SK-N-SH treated with all-trans-retinoic acid at 6 μM for 48 hours (cell line): ENCODE data around the gene RNF207.

ENCODE experiments used
- ATAC-seq: fragments of 200-7000 bp; cut with Tn5 transposase; 3 replicates; pipeline ENCODE4 v1.9.1; 2020; ENCODE audit warnings: mild to moderate bottlenecking, moderate library complexity
- ARNTL ChIP-seq: fragments of 450-650 bp; formaldehyde crosslinking; IDR thresholded peaks from 2 replicates; pipeline ENCODE4 v1.5.0; 2020; ENCODE audit warnings: low read depth, mild to moderate bottlenecking, moderate library complexity, borderline replicate concordance
- BACH2 ChIP-seq: fragments of 250-450 bp; sonication (Bioruptor Pico); IDR thresholded peaks from 2 replicates; pipeline ENCODE4 v1.9.0; 2021; ENCODE audit warnings: mild to moderate bottlenecking, borderline replicate concordance
- CSDC2 ChIP-seq: fragments of 250-450 bp; sonication (Bioruptor Pico); IDR thresholded peaks from 2 replicates; pipeline ENCODE4 v1.5.0; 2020; ENCODE audit warnings: mild to moderate bottlenecking, moderate library complexity
- ESRRG ChIP-seq: fragments of 250-450 bp; sonication (Bioruptor Pico); IDR thresholded peaks from 2 replicates; pipeline ENCODE4 v1.6.1; 2021; ENCODE audit warnings: mild to moderate bottlenecking
- GLIS3 ChIP-seq: fragments of 250-450 bp; sonication (Bioruptor Pico); IDR thresholded peaks from 2 replicates; pipeline ENCODE4 v1.5.0; 2020; ENCODE audit warnings: mild to moderate bottlenecking, moderate library complexity
- ISL1 ChIP-seq: fragments of 250-450 bp; sonication (Bioruptor Pico); IDR thresholded peaks from 2 replicates; pipeline ENCODE4 v2.1.2; 2022; ENCODE audit warnings: mild to moderate bottlenecking, moderate library complexity
- PPARA ChIP-seq: fragments of 250-450 bp; sonication (Bioruptor Pico); IDR thresholded peaks from 2 replicates; pipeline ENCODE4 v1.5.0; 2020; ENCODE audit warnings: mild to moderate bottlenecking, borderline replicate concordance
- RARB ChIP-seq: fragments of 250-450 bp; sonication (Bioruptor Pico); IDR thresholded peaks from 2 replicates; pipeline ENCODE4 v1.8.0; 2021; ENCODE audit warnings: mild to moderate bottlenecking, moderate library complexity
- SNAI2 ChIP-seq: fragments of 250-450 bp; sonication (Bioruptor Pico); IDR thresholded peaks from 2 replicates; pipeline ENCODE4 v1.5.0; 2020; ENCODE audit warnings: mild to moderate bottlenecking, moderate library complexity
- TCF4 ChIP-seq: fragments of 250-450 bp; sonication (Bioruptor Pico); IDR thresholded peaks from 2 replicates; pipeline ENCODE4 v1.8.0; 2021; ENCODE audit warnings: mild to moderate bottlenecking, moderate library complexity, borderline replicate concordance
- ZC3H10 ChIP-seq: fragments of 250-450 bp; sonication (Bioruptor Pico); IDR thresholded peaks from 2 replicates; pipeline ENCODE4 v1.5.1; 2021; ENCODE audit warnings: mild to moderate bottlenecking, moderate library complexity
- ZFP30 ChIP-seq: fragments of 450-650 bp; formaldehyde crosslinking; IDR thresholded peaks from 2 replicates; pipeline ENCODE4 v1.5.0; 2022; ENCODE audit warnings: mild to moderate bottlenecking, moderate library complexity
- ZNF565 ChIP-seq: fragments of 450-650 bp; formaldehyde crosslinking; conservative IDR thresholded peaks from 2 replicates; pipeline ENCODE4 v1.5.0; 2020; ENCODE audit warnings: low read depth, mild to moderate bottlenecking, moderate library complexity
- ZNF8 ChIP-seq: fragments of 450-650 bp; formaldehyde crosslinking; IDR thresholded peaks from 2 replicates; pipeline ENCODE4 v1.5.0; 2020; ENCODE audit warnings: mild to moderate bottlenecking, moderate library complexity
- TF ChIP-seq, protein P1 (sequence below): fragments of 250-450 bp; sonication (Bioruptor Pico); IDR thresholded peaks from 2 replicates; pipeline ENCODE4 v1.5.1; 2020; ENCODE audit warnings: low read depth, mild to moderate bottlenecking, moderate library complexity
- TF ChIP-seq, protein P2 (sequence below): fragments of 250-450 bp; sonication (Bioruptor Pico); IDR thresholded peaks from 2 replicates; pipeline ENCODE4 v1.8.0; 2021; ENCODE audit warnings: low read depth, mild to moderate bottlenecking, moderate library complexity, borderline replicate concordance
- TF ChIP-seq, protein P3 (sequence below): fragments of 250-450 bp; sonication (Bioruptor Pico); IDR thresholded peaks from 2 replicates; pipeline ENCODE4 v1.5.1; 2021; ENCODE audit warnings: mild to moderate bottlenecking, moderate library complexity
- TF ChIP-seq, protein P4 (sequence below): fragments of 250-450 bp; sonication (Bioruptor Pico); IDR thresholded peaks from 2 replicates; pipeline ENCODE4 v1.5.0; 2020; ENCODE audit warnings: mild to moderate bottlenecking, moderate library complexity

RNF207 gene, protein sequence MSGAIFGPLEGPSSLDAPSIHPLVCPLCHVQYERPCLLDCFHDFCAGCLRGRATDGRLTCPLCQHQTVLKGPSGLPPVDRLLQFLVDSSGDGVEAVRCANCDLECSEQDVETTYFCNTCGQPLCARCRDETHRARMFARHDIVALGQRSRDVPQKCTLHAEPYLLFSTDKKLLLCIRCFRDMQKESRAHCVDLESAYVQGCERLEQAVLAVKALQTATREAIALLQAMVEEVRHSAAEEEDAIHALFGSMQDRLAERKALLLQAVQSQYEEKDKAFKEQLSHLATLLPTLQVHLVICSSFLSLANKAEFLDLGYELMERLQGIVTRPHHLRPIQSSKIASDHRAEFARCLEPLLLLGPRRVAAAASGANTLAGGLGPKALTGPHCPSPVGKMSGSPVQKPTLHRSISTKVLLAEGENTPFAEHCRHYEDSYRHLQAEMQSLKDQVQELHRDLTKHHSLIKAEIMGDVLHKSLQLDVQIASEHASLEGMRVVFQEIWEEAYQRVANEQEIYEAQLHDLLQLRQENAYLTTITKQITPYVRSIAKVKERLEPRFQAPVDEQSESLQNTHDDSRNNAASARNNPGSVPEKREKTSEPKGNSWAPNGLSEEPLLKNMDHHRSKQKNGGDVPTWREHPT

DNA sequence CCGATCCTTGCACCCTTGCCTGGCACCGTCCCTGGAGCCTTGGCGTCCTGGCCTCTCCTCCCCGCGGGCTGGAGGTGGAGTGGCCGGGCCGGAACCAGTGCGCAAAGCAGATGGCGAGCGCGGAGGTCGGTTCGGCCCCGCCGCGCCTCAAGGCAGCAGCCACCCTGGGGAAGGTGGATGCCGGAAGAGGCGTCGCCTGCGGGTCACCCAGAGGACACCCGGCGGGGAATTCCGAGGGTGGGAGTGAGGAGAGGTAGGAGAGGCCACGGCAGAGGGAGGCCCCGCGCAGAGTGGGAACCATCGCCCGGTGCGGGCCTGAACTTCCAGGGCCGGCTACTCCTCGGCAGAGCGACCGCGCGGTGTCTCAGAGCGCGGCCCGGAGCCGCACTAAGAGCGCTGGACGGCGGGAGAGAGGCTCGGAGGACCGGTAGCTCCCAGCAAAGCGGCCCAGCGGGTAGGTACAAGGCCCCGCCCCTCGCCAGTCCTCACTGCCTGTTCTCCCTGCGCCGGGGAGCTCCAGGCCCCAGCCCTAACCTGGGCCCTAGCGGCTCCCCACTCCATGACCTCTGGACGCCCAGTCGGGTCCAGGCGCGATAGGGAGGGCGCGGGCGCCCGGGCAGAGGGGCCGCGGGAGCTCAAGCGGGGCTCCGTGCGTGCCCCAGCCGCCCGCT is at the start of gene RNF207:
RNF207 (plus strand) TSS at position 271 of the 671 bp plus-strand sequence. CDS start 417 bp downstream, outside the sequence.
- TF ChIP-seq ARNTL (CRISPR knock-in tag) (no peak), ZFP30 (CRISPR knock-in tag) (no peak), ZNF565 (CRISPR knock-in tag) (no peak), ESRRG (CRISPR knock-in tag) (no peak), PPARA (CRISPR knock-in tag) (no peak), TCF4 (CRISPR knock-in tag) (no peak)
- TF ChIP-seq, protein P1, sequence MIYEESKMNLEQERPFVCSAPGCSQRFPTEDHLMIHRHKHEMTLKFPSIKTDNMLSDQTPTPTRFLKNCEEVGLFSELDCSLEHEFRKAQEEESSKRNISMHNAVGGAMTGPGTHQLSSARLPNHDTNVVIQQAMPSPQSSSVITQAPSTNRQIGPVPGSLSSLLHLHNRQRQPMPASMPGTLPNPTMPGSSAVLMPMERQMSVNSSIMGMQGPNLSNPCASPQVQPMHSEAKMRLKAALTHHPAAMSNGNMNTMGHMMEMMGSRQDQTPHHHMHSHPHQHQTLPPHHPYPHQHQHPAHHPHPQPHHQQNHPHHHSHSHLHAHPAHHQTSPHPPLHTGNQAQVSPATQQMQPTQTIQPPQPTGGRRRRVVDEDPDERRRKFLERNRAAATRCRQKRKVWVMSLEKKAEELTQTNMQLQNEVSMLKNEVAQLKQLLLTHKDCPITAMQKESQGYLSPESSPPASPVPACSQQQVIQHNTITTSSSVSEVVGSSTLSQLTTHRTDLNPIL (CRISPR knock-in tag) = no peak
- TF ChIP-seq, all 23 proteins: peak for 0
- no peak for ATAC-seq

DNA sequence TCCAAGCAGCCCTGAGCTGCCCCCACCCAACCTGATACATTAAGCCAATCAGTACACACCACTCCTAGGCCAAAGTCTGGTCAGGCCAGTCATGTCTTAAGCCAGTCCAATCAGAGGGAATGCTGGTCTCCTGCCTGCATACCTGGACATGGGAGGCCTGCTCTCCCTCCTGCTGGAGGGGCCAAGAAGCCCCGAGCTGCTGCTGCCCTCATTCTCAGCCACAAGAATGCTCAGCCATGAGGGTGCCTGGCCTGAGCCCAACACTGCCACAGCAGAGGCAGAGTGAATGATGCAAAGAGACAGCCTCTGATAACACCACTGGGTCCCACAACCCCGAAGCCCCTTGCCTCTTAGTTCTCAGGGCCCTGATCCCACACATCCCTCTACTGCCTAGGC is 48.8 kb upstream of the RNF207 start:
- TF ChIP-seq, protein P2, sequence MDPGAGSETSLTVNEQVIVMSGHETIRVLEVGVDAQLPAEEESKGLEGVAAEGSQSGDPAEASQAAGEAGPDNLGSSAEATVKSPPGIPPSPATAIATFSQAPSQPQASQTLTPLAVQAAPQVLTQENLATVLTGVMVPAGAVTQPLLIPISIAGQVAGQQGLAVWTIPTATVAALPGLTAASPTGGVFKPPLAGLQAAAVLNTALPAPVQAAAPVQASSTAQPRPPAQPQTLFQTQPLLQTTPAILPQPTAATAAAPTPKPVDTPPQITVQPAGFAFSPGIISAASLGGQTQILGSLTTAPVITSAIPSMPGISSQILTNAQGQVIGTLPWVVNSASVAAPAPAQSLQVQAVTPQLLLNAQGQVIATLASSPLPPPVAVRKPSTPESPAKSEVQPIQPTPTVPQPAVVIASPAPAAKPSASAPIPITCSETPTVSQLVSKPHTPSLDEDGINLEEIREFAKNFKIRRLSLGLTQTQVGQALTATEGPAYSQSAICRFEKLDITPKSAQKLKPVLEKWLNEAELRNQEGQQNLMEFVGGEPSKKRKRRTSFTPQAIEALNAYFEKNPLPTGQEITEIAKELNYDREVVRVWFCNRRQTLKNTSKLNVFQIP (CRISPR knock-in tag) = no peak
- TF ChIP-seq ZC3H10 (CRISPR knock-in tag) = no peak
- TF ChIP-seq CSDC2 = no peak
- TF ChIP-seq, protein P1 (CRISPR knock-in tag) = no peak
- no peak for TF ChIP-seq BACH2
- TF ChIP-seq GLIS3 (CRISPR knock-in tag) = no peak
- no peak for TF ChIP-seq ZNF8 (CRISPR knock-in tag)
- no peak for TF ChIP-seq ZFP30 (CRISPR knock-in tag)
- ATAC-seq = peak; percentile 29

DNA sequence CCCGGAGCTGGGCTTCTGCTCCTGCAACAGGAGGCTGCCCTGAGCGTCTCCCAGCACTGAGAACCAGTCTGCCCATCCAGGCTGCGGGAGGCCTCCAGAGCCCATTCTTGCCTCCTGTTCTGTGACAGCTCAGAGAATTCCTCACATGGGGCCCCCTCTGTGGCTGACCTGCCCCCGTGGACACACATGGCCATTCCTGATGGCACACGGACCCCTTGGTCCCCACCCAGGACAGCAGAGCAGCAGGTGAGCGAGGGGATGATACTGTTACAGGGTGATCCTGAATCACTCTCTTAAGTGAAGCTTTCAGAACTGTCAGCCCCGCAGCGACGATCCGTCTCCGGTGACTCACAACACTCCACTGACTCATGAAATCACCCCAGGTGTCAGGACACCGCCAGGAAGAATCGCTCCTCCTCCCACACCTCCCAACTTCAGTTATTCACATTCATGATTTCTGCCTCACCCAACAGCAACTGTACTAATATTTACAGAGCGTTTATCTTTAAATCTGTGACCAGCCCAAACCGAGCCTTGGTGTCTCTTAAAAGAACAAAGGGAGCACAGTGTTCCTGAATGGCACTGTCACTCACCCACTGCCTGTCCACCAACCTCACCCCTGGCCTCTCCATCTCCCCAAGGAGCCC is 48.3 kb upstream of the RNF207 start:
- TF ChIP-seq ZFP30 (CRISPR knock-in tag) (no peak), ISL1 (CRISPR knock-in tag) (no peak), ESRRG (CRISPR knock-in tag) (no peak), TCF4 (CRISPR knock-in tag) (no peak), ARNTL (CRISPR knock-in tag) (no peak), PPARA (CRISPR knock-in tag) (no peak), CSDC2 (no peak), ZC3H10 (CRISPR knock-in tag) (no peak), SNAI2 (CRISPR knock-in tag) (no peak), RARB (CRISPR knock-in tag) (no peak), ZNF8 (CRISPR knock-in tag) (no peak)
- TF ChIP-seq, protein P3, sequence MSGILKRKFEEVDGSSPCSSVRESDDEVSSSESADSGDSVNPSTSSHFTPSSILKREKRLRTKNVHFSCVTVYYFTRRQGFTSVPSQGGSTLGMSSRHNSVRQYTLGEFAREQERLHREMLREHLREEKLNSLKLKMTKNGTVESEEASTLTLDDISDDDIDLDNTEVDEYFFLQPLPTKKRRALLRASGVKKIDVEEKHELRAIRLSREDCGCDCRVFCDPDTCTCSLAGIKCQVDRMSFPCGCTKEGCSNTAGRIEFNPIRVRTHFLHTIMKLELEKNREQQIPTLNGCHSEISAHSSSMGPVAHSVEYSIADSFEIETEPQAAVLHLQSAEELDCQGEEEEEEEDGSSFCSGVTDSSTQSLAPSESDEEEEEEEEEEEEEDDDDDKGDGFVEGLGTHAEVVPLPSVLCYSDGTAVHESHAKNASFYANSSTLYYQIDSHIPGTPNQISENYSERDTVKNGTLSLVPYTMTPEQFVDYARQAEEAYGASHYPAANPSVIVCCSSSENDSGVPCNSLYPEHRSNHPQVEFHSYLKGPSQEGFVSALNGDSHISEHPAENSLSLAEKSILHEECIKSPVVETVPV (CRISPR knock-in tag) = no peak
- TF ChIP-seq, protein P4, sequence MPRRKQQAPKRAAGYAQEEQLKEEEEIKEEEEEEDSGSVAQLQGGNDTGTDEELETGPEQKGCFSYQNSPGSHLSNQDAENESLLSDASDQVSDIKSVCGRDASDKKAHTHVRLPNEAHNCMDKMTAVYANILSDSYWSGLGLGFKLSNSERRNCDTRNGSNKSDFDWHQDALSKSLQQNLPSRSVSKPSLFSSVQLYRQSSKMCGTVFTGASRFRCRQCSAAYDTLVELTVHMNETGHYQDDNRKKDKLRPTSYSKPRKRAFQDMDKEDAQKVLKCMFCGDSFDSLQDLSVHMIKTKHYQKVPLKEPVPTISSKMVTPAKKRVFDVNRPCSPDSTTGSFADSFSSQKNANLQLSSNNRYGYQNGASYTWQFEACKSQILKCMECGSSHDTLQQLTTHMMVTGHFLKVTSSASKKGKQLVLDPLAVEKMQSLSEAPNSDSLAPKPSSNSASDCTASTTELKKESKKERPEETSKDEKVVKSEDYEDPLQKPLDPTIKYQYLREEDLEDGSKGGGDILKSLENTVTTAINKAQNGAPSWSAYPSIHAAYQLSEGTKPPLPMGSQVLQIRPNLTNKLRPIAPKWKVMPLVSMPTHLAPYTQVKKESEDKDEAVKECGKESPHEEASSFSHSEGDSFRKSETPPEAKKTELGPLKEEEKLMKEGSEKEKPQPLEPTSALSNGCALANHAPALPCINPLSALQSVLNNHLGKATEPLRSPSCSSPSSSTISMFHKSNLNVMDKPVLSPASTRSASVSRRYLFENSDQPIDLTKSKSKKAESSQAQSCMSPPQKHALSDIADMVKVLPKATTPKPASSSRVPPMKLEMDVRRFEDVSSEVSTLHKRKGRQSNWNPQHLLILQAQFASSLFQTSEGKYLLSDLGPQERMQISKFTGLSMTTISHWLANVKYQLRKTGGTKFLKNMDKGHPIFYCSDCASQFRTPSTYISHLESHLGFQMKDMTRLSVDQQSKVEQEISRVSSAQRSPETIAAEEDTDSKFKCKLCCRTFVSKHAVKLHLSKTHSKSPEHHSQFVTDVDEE (CRISPR knock-in tag) = no peak
- TF ChIP-seq, protein P1 (CRISPR knock-in tag) = no peak
- peak; percentile 55 for ATAC-seq
